Measurements from ENCODE around the gene STARD13.

Gene STARD13

DNA sequence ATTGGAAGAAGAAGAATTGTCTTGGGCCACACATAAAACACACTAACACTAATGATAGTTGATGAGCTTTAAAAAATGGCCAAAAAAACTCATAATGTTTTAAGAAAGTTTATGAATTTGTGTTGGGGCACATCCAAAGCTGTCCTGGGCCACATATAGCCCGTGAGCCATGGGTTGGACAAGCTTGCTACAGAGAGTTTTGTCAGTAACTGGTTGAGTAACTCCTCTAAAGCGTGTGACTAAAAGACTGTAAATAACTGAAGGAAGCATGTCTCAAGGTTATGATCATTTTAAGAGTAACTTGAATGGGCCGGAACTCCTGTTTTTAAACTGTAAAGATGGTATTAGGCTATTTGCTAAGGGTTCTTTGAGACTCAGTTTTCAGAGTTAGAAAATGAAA, 151.3 kb downstream of the STARD13 start:
- Histone ChIP-seq H3K4me3 (ENCODE audit: low read depth in 1 of 2, low read length in 2 of 2) (no peak overlapping the region), H3K9me3 (ENCODE audit: control insufficient read depth in 1 of 2, low read length in 2 of 2) (peaks cover 0 to 3% of the 10 kb centered on the region in 2 donors), H3K27me3 (ENCODE audit: low read depth, low read length) (no peaks in the 10 kb centered on the region), H3K36me3 (ENCODE audit: control insufficient read depth in 1 of 2, insufficient read depth in 2 of 2, low read length in 2 of 2) (peaks cover 8 to 11% of the 10 kb centered on the region in 2 donors), H3K27ac (ENCODE audit: low read length) (no peak overlapping the region), H3K4me1 (ENCODE audit: control insufficient read depth in 1 of 2, insufficient read depth in 2 of 2, low read length in 2 of 2) (peaks cover 0 to 12% of the 10 kb centered on the region in 2 donors)

GRCh38 chr13:33132644-33133440, 152.7 kb downstream of the STARD13 start:
- H3K9me3 ChIP-seq (ENCODE audit: control insufficient read depth in 1 of 2, low read length in 2 of 2), result peaks cover 0 to 3% of the 10 kb centered on the region in 2 donors
- H3K4me1 ChIP-seq (ENCODE audit: control insufficient read depth in 1 of 2, insufficient read depth in 2 of 2, low read length in 2 of 2), result peaks cover 0 to 11% of the 10 kb centered on the region in 2 donors
- H3K27ac ChIP-seq (ENCODE audit: low read length), result peak overlapping the region; percentile 24
- no peaks in the 10 kb centered on the region for H3K27me3 ChIP-seq (ENCODE audit: low read depth, low read length)
- no peak overlapping the region for H3K4me3 ChIP-seq (ENCODE audit: low read depth in 1 of 2, low read length in 2 of 2)
- H3K36me3 ChIP-seq (ENCODE audit: control insufficient read depth in 1 of 2, insufficient read depth in 2 of 2, low read length in 2 of 2), result peaks cover 15 to 18% of the 10 kb centered on the region in 2 donors

DNA sequence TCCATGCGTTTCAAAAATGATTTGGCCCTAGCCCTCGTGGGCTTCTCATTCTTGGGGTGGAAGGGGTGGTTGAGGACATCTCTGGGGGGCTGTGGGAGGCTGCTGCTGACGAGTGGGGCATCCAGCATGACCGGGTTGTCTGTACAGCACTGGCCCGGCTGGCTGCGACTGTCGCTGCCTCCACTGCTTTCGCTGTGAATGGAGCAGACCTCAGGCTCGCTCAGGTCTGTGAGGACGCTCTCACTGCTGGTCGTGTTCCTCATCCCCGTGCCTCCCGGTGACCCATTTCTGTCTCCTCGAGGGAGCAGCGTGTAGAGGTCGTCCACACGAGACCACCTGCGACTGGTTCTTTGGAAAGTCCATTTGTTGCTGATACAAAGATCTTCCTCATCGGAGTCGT, 155.7 kb downstream of the STARD13 start:
- Histone ChIP-seq H3K27me3 (ENCODE audit: low read depth, low read length) (no peaks in the 10 kb centered on the region), H3K27ac (ENCODE audit: low read length) (no peak overlapping the region), H3K4me1 (ENCODE audit: control insufficient read depth in 1 of 2, insufficient read depth in 2 of 2, low read length in 2 of 2) (peaks cover 12 to 37% of the 10 kb centered on the region in 2 donors), H3K4me3 (ENCODE audit: low read depth in 1 of 2, low read length in 2 of 2) (no peak overlapping the region), H3K36me3 (ENCODE audit: control insufficient read depth in 1 of 2, insufficient read depth in 2 of 2, low read length in 2 of 2) (peaks cover 13 to 18% of the 10 kb centered on the region in 2 donors), H3K9me3 (ENCODE audit: control insufficient read depth in 1 of 2, low read length in 2 of 2) (no peaks in the 10 kb centered on the region)

DNA sequence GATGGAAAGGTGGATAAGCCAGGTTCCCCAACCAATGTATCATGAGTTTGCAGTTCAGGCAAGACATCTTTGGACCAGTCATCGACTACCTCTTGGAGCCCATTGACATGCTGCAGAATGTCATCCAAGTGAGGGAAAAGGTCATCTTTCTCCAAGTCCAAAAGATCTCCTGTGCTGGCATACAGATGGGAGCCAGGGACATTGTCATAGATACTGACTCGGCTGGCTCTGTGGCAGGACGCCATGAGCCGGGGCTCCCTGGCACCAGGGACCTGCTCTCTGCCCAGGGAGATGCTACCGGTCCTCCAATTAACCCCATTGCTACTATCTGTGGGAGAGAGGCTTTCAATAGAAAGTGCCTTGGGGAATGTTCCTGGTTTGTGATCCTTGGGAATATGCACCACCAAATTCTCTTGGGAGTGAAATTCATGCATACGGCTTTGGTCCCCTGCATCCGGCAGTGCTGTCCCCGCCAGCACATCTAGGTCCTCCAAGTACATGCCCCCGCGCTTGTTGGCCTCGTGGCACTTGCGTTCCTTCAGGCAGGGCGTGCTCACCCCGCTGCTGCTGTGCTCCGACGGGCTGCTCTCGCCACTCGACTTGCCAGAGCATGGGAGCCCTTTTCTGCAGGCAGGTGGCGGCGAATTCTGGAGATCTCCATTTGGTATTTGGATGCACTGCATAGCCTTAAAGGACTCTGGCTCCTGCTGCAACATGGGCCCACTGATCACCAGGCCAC, 156.3 kb downstream of the STARD13 start:
- H3K27ac ChIP-seq (ENCODE audit: low read length), result no peak overlapping the region
- H3K36me3 ChIP-seq (ENCODE audit: control insufficient read depth in 1 of 2, insufficient read depth in 2 of 2, low read length in 2 of 2), result peaks cover 13 to 18% of the 10 kb centered on the region in 2 donors
- no peak overlapping the region for H3K4me3 ChIP-seq (ENCODE audit: low read depth in 1 of 2, low read length in 2 of 2)
- H3K4me1 ChIP-seq (ENCODE audit: control insufficient read depth in 1 of 2, insufficient read depth in 2 of 2, low read length in 2 of 2), result peaks cover 16 to 43% of the 10 kb centered on the region in 2 donors
- no peaks in the 10 kb centered on the region for H3K27me3 ChIP-seq (ENCODE audit: low read depth, low read length)
- no peaks in the 10 kb centered on the region for H3K9me3 ChIP-seq (ENCODE audit: control insufficient read depth in 1 of 2, low read length in 2 of 2)

DNA sequence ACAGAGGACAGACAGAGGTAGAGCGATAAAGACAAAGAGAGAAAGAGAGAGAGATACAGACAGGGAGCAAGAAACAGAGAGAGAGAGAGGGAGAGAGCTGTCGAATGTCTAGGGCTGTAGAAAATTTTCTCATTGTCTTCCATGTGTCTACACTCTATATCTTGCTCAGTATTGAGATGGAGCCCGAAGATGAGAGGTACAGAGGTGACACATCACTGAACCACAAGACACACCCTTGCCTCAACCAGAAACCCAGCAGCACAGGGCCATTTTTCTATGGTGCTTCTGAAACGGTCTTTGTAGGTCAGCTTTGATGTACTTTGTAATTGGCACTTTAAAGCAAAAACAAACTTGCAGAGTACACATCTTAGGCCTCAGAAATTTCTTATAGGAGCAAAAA, 157.4 kb downstream of the STARD13 start:
- Histone ChIP-seq H3K9me3 (ENCODE audit: control insufficient read depth in 1 of 2, low read length in 2 of 2) (no peaks in the 10 kb centered on the region), H3K27ac (ENCODE audit: low read length) (no peak overlapping the region), H3K27me3 (ENCODE audit: low read depth, low read length) (no peaks in the 10 kb centered on the region), H3K4me1 (ENCODE audit: control insufficient read depth in 1 of 2, insufficient read depth in 2 of 2, low read length in 2 of 2) (peaks cover 19 to 54% of the 10 kb centered on the region in 2 donors), H3K36me3 (ENCODE audit: control insufficient read depth in 1 of 2, insufficient read depth in 2 of 2, low read length in 2 of 2) (peaks cover 13 to 18% of the 10 kb centered on the region in 2 donors), H3K4me3 (ENCODE audit: low read depth in 1 of 2, low read length in 2 of 2) (no peak overlapping the region)

DNA sequence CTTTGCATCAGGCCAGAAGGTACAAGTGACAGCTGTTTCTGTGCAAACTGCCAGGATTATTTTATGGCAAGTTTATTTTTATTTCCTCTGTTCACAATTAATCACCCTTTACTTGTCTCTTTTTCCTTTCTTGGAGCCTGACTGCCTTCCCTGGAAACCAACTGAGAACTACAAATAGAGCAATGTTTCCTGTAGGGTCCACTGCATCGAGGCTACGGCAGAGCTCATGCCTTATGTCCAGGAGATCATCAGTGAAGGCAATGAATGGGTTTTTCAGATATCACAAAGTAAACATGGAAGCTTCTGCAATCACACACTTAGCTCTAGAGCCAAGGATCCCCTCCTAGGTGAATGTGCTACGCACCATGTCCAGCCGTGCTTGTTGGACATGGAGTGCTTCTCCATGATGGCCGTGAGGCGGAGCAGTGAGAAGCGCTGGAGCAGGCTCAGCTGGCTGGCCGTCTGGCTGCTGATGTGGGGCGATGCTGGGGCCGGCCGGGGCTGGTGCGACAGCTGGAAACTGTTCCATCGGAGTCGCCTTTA, 158.5 kb downstream of the STARD13 start:
- H3K27me3 ChIP-seq (ENCODE audit: low read depth, low read length), result no peaks in the 10 kb centered on the region
- H3K4me3 ChIP-seq (ENCODE audit: low read depth in 1 of 2, low read length in 2 of 2), result peak overlapping the region; percentile 2 to 7
- no peaks in the 10 kb centered on the region for H3K9me3 ChIP-seq (ENCODE audit: control insufficient read depth in 1 of 2, low read length in 2 of 2)
- H3K36me3 ChIP-seq (ENCODE audit: control insufficient read depth in 1 of 2, insufficient read depth in 2 of 2, low read length in 2 of 2), result peaks cover 15 to 18% of the 10 kb centered on the region in 2 donors
- peak overlapping the region; percentile 30 for H3K27ac ChIP-seq (ENCODE audit: low read length)
- peaks cover 19 to 60% of the 10 kb centered on the region in 2 donors for H3K4me1 ChIP-seq (ENCODE audit: control insufficient read depth in 1 of 2, insufficient read depth in 2 of 2, low read length in 2 of 2)

- H3K27ac ChIP-seq (ENCODE audit: low read length), result peak overlapping the region; percentile 53
- no peaks in the 10 kb centered on the region for H3K9me3 ChIP-seq (ENCODE audit: control insufficient read depth in 1 of 2, low read length in 2 of 2)
- peaks cover 19 to 60% of the 10 kb centered on the region in 2 donors for H3K4me1 ChIP-seq (ENCODE audit: control insufficient read depth in 1 of 2, insufficient read depth in 2 of 2, low read length in 2 of 2)
- peak overlapping the region in 1 of 2 donors; percentile 19 for H3K4me3 ChIP-seq (ENCODE audit: low read depth in 1 of 2, low read length in 2 of 2)
- no peaks in the 10 kb centered on the region for H3K27me3 ChIP-seq (ENCODE audit: low read depth, low read length)
- H3K36me3 ChIP-seq (ENCODE audit: control insufficient read depth in 1 of 2, insufficient read depth in 2 of 2, low read length in 2 of 2), result peaks cover 16 to 18% of the 10 kb centered on the region in 2 donors
These were observed 159.6 kb downstream of the STARD13 start for GRCh38 chr13:33125821-33126570.

- H3K9me3 ChIP-seq (ENCODE audit: control insufficient read depth in 1 of 2, low read length in 2 of 2), result no peaks in the 10 kb centered on the region
- peaks cover 19 to 64% of the 10 kb centered on the region in 2 donors for H3K4me1 ChIP-seq (ENCODE audit: control insufficient read depth in 1 of 2, insufficient read depth in 2 of 2, low read length in 2 of 2)
- H3K27ac ChIP-seq (ENCODE audit: low read length), result peak overlapping the region; percentile 65
- peaks cover 12 to 17% of the 10 kb centered on the region in 2 donors for H3K36me3 ChIP-seq (ENCODE audit: control insufficient read depth in 1 of 2, insufficient read depth in 2 of 2, low read length in 2 of 2)
- H3K27me3 ChIP-seq (ENCODE audit: low read depth, low read length), result no peaks in the 10 kb centered on the region
- H3K4me3 ChIP-seq (ENCODE audit: low read depth in 1 of 2, low read length in 2 of 2), result no peak overlapping the region
These were observed 162.3 kb downstream of the STARD13 start for GRCh38 chr13:33123066-33123859.

- Histone ChIP-seq H3K27me3 (ENCODE audit: low read depth, low read length) (no peaks in the 10 kb centered on the region), H3K9me3 (ENCODE audit: control insufficient read depth in 1 of 2, low read length in 2 of 2) (no peaks in the 10 kb centered on the region), H3K36me3 (ENCODE audit: control insufficient read depth in 1 of 2, insufficient read depth in 2 of 2, low read length in 2 of 2) (peaks cover 33 to 35% of the 10 kb centered on the region in 2 donors), H3K4me1 (ENCODE audit: control insufficient read depth in 1 of 2, insufficient read depth in 2 of 2, low read length in 2 of 2) (peaks cover 8 to 34% of the 10 kb centered on the region in 2 donors), H3K27ac (ENCODE audit: low read length) (peak overlapping the region; percentile 40), H3K4me3 (ENCODE audit: low read depth in 1 of 2, low read length in 2 of 2) (no peak overlapping the region)
These were observed 165.6 kb downstream of the STARD13 start for GRCh38 chr13:33119856-33120543.

Measured in muscle layer of duodenum (tissue), 2 donors.